HL-60 (cell line): Measurements from ENCODE around the gene CCDC159.

Source experiments
- DNase-seq, 2 experiments: peaks; one replicate each; pipeline ENCODE4 v3.0.0-alpha.2; 2010 to 2020; ENCODE audit warnings: low read depth in 1 of 2, low spot score in 1 of 2
- H3K27ac ChIP-seq: fragments of 250-450 bp; sonication (Bioruptor Pico); replicated peaks from 2 replicates; pipeline ENCODE4 v1.5.1; 2020; ENCODE audit warnings: mild to moderate bottlenecking, moderate library complexity
- H3K27me3 ChIP-seq: fragments of 250-450 bp; sonication (Bioruptor Pico); 2 replicates; pipeline ENCODE4 v1.5.1; 2021; ENCODE audit warnings: mild to moderate bottlenecking, moderate library complexity; ENCODE audit not compliant: insufficient read depth, poor library complexity, severe bottlenecking
- H3K4me3 ChIP-seq: replicated peaks from 2 replicates; pipeline ENCODE4 v1.5.1; 2011; ENCODE audit warnings: mild to moderate bottlenecking, control low read depth, low read length; ENCODE audit not compliant: insufficient read depth
- CTCF ChIP-seq: IDR thresholded peaks from one replicate; pipeline ENCODE4 v1.5.1; 2011; ENCODE audit warnings: low read length, control low read depth, inconsistent platforms; ENCODE audit not compliant: insufficient read depth
- GABPA ChIP-seq: IDR thresholded peaks from 2 replicates; pipeline ENCODE4 v1.6.1; 2012; ENCODE audit warnings: low read depth
- POLR2AphosphoS5 ChIP-seq: IDR thresholded peaks from 2 replicates; pipeline ENCODE4 v1.6.1; 2012; ENCODE audit warnings: low read depth
- REST ChIP-seq: IDR thresholded peaks from 2 replicates; pipeline ENCODE4 v1.6.1; 2012; ENCODE audit warnings: low read depth; ENCODE audit not compliant: insufficient replicate concordance
- SPI1 ChIP-seq: IDR thresholded peaks from 2 replicates; pipeline ENCODE4 v1.6.1; 2012; ENCODE audit warnings: low read depth, mild to moderate bottlenecking, borderline replicate concordance

The CCDC159 gene

GRCh38 chr19:11397089-11397610 is 50.8 kb downstream of the CCDC159 start:
- no peak for DNase-seq
- Histone ChIP-seq H3K27me3 (no peaks in the 10 kb centered on the region), H3K27ac (no peak overlapping the region), H3K4me3 (no peak overlapping the region)
- TF ChIP-seq SPI1 = no peak
- TF ChIP-seq GABPA = no peak
- no peak for TF ChIP-seq POLR2AphosphoS5
- TF ChIP-seq CTCF = no peak
- TF ChIP-seq REST = no peak

DNA sequence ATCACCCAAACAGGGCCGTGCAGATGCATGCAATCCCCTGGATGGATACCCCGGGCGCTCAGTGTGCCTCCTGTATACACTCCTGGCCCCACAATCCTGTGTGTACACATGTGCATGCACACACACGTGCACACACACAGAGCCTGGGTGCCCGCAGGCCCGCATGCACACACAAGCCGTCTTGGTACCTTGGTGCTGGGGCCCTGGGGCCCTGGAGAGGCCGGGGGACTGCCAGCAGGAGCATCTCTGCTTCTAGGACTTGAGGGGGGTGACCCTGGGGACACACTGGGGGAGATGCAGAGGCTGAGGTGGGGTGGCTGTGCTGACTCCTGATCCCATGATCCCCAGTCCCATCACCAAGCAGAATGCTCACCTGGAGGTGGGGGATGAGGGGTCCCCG is 53.3 kb downstream of the CCDC159 start:
- Histone ChIP-seq H3K27ac (no peak overlapping the region), H3K27me3 (no peaks in the 10 kb centered on the region), H3K4me3 (no peak overlapping the region)
- TF ChIP-seq SPI1 (no peak), CTCF (no peak), POLR2AphosphoS5 (no peak), GABPA (no peak), REST (no peak)
- DNase-seq = no peak

- TF ChIP-seq SPI1 = no peak
- TF ChIP-seq GABPA = no peak
- TF ChIP-seq REST = no peak
- no peak for TF ChIP-seq CTCF
- no peak for TF ChIP-seq POLR2AphosphoS5
- Histone ChIP-seq H3K4me3 (no peak overlapping the region), H3K27me3 (no peaks in the 10 kb centered on the region), H3K27ac (no peak overlapping the region)
- no peak for DNase-seq
These were observed 54.5 kb downstream of the CCDC159 start for GRCh38 chr19:11400798-11401197.
